ENCODE results near the gene TFF1.

The TFF1 gene

GRCh38 chr21:42369821-42370220 lies 3.5 kb upstream of the TFF1 start:
- DNase-seq (ENCODE audit: low spot score), result no peak
- TF ChIP-seq, protein P1, sequence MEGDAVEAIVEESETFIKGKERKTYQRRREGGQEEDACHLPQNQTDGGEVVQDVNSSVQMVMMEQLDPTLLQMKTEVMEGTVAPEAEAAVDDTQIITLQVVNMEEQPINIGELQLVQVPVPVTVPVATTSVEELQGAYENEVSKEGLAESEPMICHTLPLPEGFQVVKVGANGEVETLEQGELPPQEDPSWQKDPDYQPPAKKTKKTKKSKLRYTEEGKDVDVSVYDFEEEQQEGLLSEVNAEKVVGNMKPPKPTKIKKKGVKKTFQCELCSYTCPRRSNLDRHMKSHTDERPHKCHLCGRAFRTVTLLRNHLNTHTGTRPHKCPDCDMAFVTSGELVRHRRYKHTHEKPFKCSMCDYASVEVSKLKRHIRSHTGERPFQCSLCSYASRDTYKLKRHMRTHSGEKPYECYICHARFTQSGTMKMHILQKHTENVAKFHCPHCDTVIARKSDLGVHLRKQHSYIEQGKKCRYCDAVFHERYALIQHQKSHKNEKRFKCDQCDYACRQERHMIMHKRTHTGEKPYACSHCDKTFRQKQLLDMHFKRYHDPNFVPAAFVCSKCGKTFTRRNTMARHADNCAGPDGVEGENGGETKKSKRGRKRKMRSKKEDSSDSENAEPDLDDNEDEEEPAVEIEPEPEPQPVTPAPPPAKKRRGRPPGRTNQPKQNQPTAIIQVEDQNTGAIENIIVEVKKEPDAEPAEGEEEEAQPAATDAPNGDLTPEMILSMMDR (IDR thresholded peaks at IDR 0.05; ENCODE audit: extremely low read depth, missing control alignments), result no peak

DNA sequence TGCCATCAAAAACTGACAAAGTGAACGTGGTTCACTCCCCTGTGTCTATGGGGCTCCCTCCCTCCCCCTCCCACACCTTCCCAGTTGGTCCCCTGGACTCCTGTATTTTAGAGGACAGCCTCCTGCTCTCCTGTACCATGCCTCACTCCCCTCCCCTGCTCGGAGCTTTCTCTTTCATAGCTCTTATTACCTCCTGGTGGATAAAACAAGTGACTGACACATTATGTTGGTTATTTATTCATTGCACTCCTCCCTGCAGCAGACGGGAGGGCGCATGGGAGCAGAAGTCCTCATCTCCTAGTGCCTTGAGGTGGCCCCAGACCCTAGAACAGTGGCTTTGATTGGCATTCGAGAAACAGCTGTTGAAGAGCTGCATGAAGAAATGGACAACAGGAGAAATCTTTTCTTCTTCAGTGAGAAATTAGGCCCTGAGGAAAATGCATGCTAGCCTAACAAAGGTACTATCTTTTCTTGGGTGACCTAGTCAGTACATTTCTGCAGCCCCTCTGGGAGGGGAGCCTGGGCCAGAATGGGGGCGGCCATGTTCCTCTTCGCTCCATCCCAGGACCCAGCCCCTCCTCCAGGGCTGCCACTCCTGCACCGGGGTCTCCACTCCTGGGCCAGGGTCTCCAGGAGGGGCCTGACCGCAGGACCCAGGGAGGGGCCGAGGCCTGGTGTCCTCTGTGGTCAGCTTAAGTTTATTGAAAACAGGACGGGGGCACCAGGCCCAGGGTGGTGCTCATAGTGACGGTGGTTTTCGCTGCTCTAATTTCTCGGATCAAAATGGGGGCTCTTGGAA lies 1.2 kb upstream of the TFF1 start:
- TF ChIP-seq, protein P1 (IDR thresholded peaks at IDR 0.05; ENCODE audit: extremely low read depth, missing control alignments), result no peak
- DNase-seq (ENCODE audit: low spot score), result no peak

GRCh38 chr21:42365770-42366169 lies 565 bp downstream of the TFF1 start:
- DNase-seq (ENCODE audit: low spot score), result no peak
- TF ChIP-seq, protein P1 (IDR thresholded peaks at IDR 0.05; ENCODE audit: extremely low read depth, missing control alignments), result no peak

GRCh38 chr21:42364304-42364865 lies 1.9 kb downstream of the TFF1 start:
- TF ChIP-seq, protein P1 (IDR thresholded peaks at IDR 0.05; ENCODE audit: extremely low read depth, missing control alignments), result no peak
- DNase-seq (ENCODE audit: low spot score), result no peak

DNA sequence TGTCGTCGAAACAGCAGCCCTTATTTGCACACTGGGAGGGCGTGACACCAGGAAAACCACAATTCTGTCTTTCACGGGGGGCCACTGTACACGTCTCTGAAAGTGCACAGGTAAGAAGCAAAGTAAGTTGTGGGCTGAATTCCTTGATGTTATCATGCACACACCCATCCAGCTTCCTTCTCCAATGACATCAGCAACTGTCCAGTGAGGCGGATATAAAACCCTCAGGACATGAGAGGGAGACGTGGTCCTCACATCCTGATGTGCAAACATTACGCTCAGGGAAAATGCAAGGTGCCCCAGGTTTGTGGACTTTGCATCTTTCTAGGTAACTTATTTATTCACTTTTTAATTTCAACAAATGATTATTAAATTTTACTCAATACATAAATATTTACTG lies 3.0 kb downstream of the TFF1 start:
- TF ChIP-seq, protein P1 (IDR thresholded peaks at IDR 0.05; ENCODE audit: extremely low read depth, missing control alignments), result no peak
- DNase-seq (ENCODE audit: low spot score), result no peak

DNA sequence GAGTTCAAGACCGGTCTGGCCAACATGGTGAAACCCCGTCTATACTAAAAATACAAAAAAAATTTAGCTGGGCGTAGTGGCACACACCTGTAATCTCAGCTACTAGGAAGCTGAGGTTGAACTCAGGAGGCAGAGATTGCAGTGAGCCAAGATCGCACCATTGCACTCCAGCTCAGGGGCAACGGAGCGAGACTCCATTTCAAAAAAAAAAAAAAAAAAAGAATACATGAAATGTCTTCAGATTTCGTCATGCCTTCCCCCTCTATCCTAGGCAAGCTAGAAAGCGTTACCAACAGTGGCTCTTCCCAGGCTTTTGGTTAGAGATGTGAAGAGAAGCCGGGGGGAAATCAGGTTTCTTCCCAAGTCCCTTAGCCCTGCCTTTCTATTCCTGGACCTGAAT lies 3.6 kb downstream of the TFF1 start:
- DNase-seq (ENCODE audit: low spot score), result no peak
- TF ChIP-seq, protein P1 (IDR thresholded peaks at IDR 0.05; ENCODE audit: extremely low read depth, missing control alignments), result no peak

DNA sequence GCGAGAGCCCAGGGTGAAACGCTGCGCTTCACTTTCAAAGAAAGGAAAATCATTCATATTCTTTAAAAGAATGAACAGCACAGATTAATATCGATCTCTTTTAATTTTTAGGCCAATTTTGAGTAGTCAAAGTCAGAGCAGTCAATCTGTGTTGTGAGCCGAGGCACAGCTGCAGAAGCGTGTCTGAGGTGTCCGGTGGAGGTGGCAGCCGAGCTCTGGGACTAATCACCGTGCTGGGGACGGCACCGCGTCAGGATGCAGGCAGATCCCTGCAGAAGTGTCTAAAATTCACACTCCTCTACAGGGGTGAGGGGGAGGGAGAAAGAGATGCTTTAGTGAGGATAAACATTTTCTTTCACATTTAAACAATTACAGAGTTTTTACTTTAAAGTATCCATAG lies 4.1 kb downstream of the TFF1 start:
- DNase-seq (ENCODE audit: low spot score), result no peak
- TF ChIP-seq, protein P1 (IDR thresholded peaks at IDR 0.05; ENCODE audit: extremely low read depth, missing control alignments), result no peak
